Neutrophil (primary cell): ENCODE measurements around the gene TGIF1.

Source experiments
- H3K27ac ChIP-seq: fragments of 200-600 bp; sonication (generic); 2 replicates; pipeline ENCODE4 v1.5.1; 2016; ENCODE audit warnings: mild to moderate bottlenecking, moderate library complexity
- H3K27me3 ChIP-seq: fragments of 200-600 bp; sonication (generic); 2 replicates; pipeline ENCODE4 v1.6.0; 2016; ENCODE audit warnings: mild to moderate bottlenecking
- H3K36me3 ChIP-seq: fragments of 200-600 bp; sonication (generic); 2 replicates; pipeline ENCODE4 v1.5.1; 2017
- H3K4me1 ChIP-seq, 2 experiments: fragments of 200-600 bp in 1 of 2; sonication (generic) in 1 of 2; 1 replicate in 1 of 2; 2 replicates in 1 of 2; pipeline versions ENCODE4 v1.5.1 to v1.6.1; 2013 to 2016; ENCODE audit warnings: low read depth in 1 of 2, low read length in 1 of 2, mild to moderate bottlenecking in 1 of 2, moderate library complexity in 1 of 2; ENCODE audit not compliant: control insufficient read depth in 1 of 2, insufficient read depth in 1 of 2
- H3K4me3 ChIP-seq, 2 experiments: fragments of 200-600 bp in 1 of 2; sonication (generic) in 1 of 2; 1 replicate in 1 of 2; 2 replicates in 1 of 2; pipeline ENCODE4 v1.5.1; 2013 to 2016; ENCODE audit warnings: low read depth in 1 of 2, low read length in 1 of 2, mild to moderate bottlenecking in 1 of 2, moderate library complexity in 1 of 2
- H3K9me3 ChIP-seq: fragments of 200-600 bp; sonication (generic); 2 replicates; pipeline ENCODE4 v1.5.1; 2016
- TF ChIP-seq, protein P1 (sequence below): fragments of 200-600 bp; sonication (generic); IDR thresholded peaks from 2 replicates; pipeline ENCODE4 v1.5.1; 2016; ENCODE audit warnings: antibody characterized with exemption

The TGIF1 gene

DNA sequence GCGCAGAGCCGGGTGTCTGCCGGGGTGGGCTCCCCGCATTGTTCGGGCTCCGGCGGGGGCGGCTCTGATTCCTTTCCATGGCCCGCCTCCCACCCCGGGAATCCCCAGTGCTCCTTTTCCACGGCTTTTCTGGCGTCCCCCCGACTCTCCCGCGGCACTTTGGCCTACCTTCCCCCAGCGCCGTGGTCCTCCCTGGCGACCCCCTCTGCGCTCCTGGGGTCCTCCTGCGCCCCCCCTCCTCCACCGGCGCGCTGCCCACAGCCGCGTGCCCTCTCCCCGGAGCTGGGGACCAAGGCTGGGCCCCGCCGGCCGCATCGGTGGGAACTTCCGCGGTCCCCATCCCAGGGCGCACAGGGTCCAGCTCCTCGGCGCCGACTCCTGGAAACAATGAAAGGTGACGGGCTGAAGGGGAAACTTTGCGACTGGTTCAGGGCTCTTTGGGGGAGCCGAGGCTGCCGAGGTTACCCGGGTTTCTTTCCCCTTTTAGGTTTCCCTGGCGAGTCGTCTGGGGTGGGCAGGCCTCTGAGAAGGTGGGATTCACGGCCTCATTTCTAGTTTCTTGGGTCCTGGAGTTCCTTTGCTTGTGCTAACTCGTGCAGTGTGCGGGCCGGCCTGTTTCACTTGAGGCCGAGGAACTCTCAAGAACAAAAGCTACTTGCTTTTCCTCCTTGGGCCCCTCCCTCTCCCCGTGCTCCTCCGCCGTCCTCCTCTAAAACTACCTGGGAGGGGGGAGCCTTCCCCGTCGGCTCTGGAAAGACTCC, 2.2 kb downstream of the TGIF1 start:
- peaks cover 41 to 49% of the 10 kb centered on the region in 2 experiments for H3K4me1 ChIP-seq
- H3K27ac ChIP-seq: peak overlapping the region; percentile 21
- H3K27me3 ChIP-seq: peaks cover 32% of the 10 kb centered on the region
- peak overlapping the region; percentile 80 to 93 for H3K4me3 ChIP-seq
- H3K36me3 ChIP-seq: no peaks in the 10 kb centered on the region
- TF ChIP-seq, protein P1, sequence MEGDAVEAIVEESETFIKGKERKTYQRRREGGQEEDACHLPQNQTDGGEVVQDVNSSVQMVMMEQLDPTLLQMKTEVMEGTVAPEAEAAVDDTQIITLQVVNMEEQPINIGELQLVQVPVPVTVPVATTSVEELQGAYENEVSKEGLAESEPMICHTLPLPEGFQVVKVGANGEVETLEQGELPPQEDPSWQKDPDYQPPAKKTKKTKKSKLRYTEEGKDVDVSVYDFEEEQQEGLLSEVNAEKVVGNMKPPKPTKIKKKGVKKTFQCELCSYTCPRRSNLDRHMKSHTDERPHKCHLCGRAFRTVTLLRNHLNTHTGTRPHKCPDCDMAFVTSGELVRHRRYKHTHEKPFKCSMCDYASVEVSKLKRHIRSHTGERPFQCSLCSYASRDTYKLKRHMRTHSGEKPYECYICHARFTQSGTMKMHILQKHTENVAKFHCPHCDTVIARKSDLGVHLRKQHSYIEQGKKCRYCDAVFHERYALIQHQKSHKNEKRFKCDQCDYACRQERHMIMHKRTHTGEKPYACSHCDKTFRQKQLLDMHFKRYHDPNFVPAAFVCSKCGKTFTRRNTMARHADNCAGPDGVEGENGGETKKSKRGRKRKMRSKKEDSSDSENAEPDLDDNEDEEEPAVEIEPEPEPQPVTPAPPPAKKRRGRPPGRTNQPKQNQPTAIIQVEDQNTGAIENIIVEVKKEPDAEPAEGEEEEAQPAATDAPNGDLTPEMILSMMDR: no peak
- no peaks in the 10 kb centered on the region for H3K9me3 ChIP-seq

DNA sequence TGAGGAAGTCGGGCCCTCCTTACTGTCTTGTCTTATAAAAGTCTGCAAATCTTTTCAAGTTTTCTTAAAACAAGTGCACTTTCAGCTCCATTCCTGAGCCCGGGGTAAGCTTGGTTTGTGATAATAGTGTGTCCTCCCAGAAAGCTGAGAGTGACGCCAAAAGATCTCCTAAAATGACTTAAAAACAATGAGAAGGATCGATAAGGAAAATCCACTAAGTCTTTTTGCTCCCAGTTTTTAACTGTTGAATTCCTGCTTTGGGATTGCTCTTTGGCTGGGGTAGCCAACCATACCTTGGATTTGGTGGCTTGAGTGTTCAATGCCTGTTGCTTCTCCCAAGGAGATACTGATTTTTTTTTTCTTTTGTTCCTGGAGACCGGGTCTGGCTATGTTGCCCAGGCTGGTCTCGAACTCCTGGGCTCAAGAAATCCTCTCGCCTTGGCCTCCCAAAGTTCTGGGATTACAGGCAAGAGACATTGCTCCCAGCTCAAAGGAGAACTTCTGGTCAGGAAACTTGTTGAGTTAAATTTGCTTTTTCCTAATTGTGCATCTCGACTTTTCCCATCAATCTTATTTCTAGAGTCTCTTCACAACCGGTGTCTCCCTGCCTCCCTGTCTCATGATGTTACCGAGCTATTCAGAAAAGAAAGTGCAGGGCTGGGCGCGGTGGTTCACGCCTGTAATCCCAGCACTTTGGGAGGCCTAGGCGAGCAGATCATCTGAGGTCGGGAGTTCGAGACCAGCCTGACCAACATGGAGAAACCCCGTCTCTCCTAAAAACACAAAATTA, 3.0 kb downstream of the TGIF1 start:
- Histone ChIP-seq H3K36me3 (no peaks in the 10 kb centered on the region), H3K27ac (no peak overlapping the region), H3K9me3 (no peaks in the 10 kb centered on the region), H3K4me1 (peaks cover 35 to 42% of the 10 kb centered on the region in 2 experiments), H3K27me3 (peaks cover 32% of the 10 kb centered on the region), H3K4me3 (peak overlapping the region; percentile 58 to 93)
- TF ChIP-seq, protein P1: no peak

DNA sequence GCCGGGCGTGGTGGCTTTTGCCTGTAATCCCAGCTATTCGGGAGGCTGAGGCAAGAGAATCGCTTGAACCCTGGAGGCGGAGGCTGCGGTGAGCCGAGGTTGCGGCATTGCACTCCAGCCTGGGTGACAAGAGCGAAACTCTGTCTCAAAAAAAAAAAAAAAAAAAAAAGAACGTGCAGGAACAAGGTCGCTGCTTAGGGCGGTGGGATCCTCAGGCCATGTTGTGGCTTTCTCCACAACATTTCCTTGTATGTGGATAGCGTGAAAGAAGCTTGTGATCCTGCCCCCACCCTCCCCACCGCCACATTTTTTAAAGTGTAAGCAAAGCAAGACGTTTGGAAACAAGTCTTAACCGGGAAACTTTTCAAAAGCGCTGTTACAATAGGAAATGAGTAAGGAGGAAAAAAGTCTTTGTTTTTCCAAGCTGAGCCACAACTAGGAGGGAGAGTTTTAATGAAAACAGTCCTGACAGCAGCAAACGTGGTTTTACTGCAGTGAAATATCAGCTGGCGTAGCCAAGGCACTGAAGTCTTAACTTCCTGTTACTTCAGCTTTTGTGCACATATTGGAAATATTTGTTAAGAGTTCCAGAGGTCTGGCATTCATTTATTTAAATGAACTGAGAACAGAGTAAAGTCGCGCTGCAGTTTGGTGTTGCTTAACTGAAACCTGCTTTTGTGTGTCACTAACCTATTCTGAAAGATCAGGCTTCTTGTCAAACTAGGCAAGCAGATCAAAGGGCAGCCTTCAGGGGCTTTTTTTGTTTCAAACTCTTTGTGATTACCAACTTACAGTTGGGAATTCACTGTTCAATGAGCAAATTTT, 3.8 kb downstream of the TGIF1 start:
- Histone ChIP-seq H3K36me3 (no peaks in the 10 kb centered on the region), H3K27me3 (peaks cover 32% of the 10 kb centered on the region), H3K4me1 (peaks cover 35 to 38% of the 10 kb centered on the region in 2 experiments), H3K4me3 (peak overlapping the region; percentile 48 to 58), H3K9me3 (no peaks in the 10 kb centered on the region), H3K27ac (peak overlapping the region; percentile 65)
- TF ChIP-seq, protein P1: no peak

DNA sequence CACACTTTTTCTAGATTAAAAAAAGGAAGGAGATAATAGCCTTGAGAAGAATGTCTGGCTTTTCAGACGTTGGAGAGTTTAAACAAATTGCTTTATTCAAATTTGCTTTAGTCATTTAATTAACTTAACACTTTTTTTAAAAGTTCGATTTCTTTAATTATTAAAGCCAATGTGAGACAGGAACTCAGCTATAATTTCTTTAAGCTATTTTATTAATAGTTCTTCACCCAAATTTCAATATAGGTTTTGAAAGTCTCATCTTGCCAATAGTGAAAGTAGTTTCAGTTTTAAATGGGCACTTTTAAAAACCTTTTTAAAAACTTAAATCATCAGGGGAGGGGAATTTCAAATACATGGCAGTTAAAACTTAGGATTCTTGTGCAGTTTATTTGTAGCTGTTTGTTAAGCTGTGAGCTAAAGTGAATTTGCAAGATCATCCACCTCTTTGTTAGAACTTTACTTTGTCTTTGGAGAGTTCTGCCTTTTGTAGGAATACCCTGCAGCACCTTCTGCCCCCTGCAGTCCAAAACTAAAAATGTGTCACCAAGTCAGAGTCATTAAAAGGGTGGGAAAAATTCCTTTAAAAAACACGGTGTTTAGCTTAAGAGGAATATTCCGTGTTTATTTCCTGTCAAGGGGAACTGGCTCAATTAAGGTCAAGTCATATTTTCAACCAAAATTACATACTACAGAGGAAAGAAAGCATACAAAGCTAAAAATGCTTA, 4.6 kb downstream of the TGIF1 start:
- no peaks in the 10 kb centered on the region for H3K36me3 ChIP-seq
- TF ChIP-seq, protein P1: peak; percentile 65
- peak overlapping the region; percentile 48 to 58 for H3K4me3 ChIP-seq
- no peaks in the 10 kb centered on the region for H3K9me3 ChIP-seq
- H3K27me3 ChIP-seq: peaks cover 32% of the 10 kb centered on the region
- peaks cover 35 to 36% of the 10 kb centered on the region in 2 experiments for H3K4me1 ChIP-seq
- H3K27ac ChIP-seq: peak overlapping the region; percentile 65
